Measurements from ENCODE around the gene SUN5. TPM values are rescaled to one million over a fixed set of nuclear protein-coding genes. Genes with fewer than 3 reads are reported as not detected.

The SUN5 gene
- total and polyA plus RNA-seq, 2 donors (not counting 3 experiments of a cell fraction or from before 2014, with no cell fraction given) = not detected

DNA sequence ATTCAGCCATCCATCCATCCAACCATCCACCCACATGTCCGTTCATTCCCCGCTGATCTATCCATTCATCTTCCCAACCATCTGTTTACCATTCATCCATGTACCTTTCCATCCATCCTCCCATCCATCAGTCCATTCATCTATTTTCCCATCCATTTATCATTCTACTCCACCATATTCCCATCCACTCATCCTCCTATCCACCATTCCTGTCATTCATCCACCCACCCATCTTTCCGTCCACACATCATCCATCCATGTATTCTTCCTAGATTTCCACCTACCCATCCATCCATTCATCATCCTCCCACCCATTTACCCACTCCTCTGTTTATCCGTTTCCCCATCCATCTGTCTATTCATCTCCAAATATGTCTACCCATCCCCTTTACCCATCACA is 34.0 kb upstream of the SUN5 start:
- Histone ChIP-seq H3K4me3 (replicated peaks in 1 of 3; ENCODE audit: insufficient read depth in 1 of 3, low read depth in 1 of 3, low read length in 3 of 3) (no peak overlapping the region), H3K36me3 (ENCODE audit: control insufficient read depth in 2 of 2, extremely low read depth in 1 of 2, insufficient read depth in 2 of 2, low read length in 2 of 2) (no peaks in the 10 kb centered on the region), H3K4me1 (ENCODE audit: control insufficient read depth, extremely low read depth, insufficient read depth, low read length) (no peaks in the 10 kb centered on the region), H3K79me2 (ENCODE audit: control insufficient read depth, insufficient read depth, low read length) (no peaks in the 10 kb centered on the region), H3K27me3 (ENCODE audit: control insufficient read depth in 2 of 2, insufficient read depth in 2 of 2, low read length in 2 of 2) (no peaks in the 10 kb centered on the region), H4K20me1 (replicated peaks; ENCODE audit: control insufficient read depth, extremely low read depth, insufficient read depth, low read length) (no peaks in the 10 kb centered on the region), H3K27ac (ENCODE audit: insufficient read depth, low read depth, low read length) (no peak overlapping the region), H3K9ac (replicated peaks; ENCODE audit: extremely low read depth, insufficient read depth, low read length) (no peak overlapping the region), H3K9me1 (replicated peaks; ENCODE audit: control insufficient read depth, extremely low read depth, insufficient read depth, low read length) (no peaks in the 10 kb centered on the region), H2AFZ (ENCODE audit: low read depth, low read length) (no peak overlapping the region), H3K4me2 (ENCODE audit: insufficient read depth, low read length) (no peak overlapping the region), H3K9me3 (replicated peaks; ENCODE audit: control insufficient read depth, insufficient read depth, low read length) (no peaks in the 10 kb centered on the region)
- no TSS peak for BruUV-seq (replicated peaks)
- ChIA-PET POLR2A (no interaction called here), CTCF (no interaction called here)
- dilution Hi-C loops (cut with MboI; ENCODE audit: extremely low pct_ligation_motif_present, low sequenced_read_pairs) (no loop called here), intact Hi-C loops (cut with micrococcal nuclease) (no loop called here)
- TF ChIP-seq, protein P1, sequence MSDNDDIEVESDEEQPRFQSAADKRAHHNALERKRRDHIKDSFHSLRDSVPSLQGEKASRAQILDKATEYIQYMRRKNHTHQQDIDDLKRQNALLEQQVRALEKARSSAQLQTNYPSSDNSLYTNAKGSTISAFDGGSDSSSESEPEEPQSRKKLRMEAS (IDR thresholded peaks at IDR 0.05; ENCODE audit: insufficient read depth, insufficient read length) = no peak
- no peak for TF ChIP-seq POLR2A (IDR thresholded peaks at IDR 0.05; ENCODE audit: low read depth, low read length)
- DNase-seq (ENCODE audit: low read depth, low spot score) (no peak), FAIRE-seq (no peak)

DNA sequence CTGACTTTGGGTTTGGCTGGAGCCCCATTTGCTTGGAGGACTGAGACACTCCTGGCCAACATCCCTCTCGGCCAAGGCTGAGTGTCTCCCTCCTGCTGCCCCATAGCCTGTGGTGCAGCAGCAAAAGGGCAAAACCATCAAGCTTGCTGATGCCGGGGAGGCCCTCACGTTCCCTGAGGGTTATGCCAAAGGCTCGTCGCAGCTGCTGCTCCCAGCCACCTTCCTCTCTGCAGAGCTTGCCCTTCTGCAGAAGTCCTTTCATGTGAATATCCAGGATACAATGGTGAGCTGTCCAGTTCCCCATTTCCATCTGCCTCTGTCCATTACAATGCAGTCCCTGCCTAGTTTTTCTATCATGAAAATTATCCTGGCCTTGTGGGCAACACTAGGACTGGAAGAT is 33.2 kb upstream of the SUN5 start:
- Histone ChIP-seq H3K36me3 (ENCODE audit: control insufficient read depth in 2 of 2, extremely low read depth in 1 of 2, insufficient read depth in 2 of 2, low read length in 2 of 2) (no peaks in the 10 kb centered on the region), H3K4me2 (ENCODE audit: insufficient read depth, low read length) (no peak overlapping the region), H2AFZ (ENCODE audit: low read depth, low read length) (no peak overlapping the region), H3K27ac (ENCODE audit: insufficient read depth, low read depth, low read length) (no peak overlapping the region), H3K9me3 (replicated peaks; ENCODE audit: control insufficient read depth, insufficient read depth, low read length) (no peaks in the 10 kb centered on the region), H3K9me1 (replicated peaks; ENCODE audit: control insufficient read depth, extremely low read depth, insufficient read depth, low read length) (no peaks in the 10 kb centered on the region), H4K20me1 (replicated peaks; ENCODE audit: control insufficient read depth, extremely low read depth, insufficient read depth, low read length) (no peaks in the 10 kb centered on the region), H3K79me2 (ENCODE audit: control insufficient read depth, insufficient read depth, low read length) (no peaks in the 10 kb centered on the region), H3K27me3 (ENCODE audit: control insufficient read depth in 2 of 2, insufficient read depth in 2 of 2, low read length in 2 of 2) (no peaks in the 10 kb centered on the region), H3K4me1 (ENCODE audit: control insufficient read depth, extremely low read depth, insufficient read depth, low read length) (no peaks in the 10 kb centered on the region), H3K9ac (replicated peaks; ENCODE audit: extremely low read depth, insufficient read depth, low read length) (no peak overlapping the region), H3K4me3 (replicated peaks in 1 of 3; ENCODE audit: insufficient read depth in 1 of 3, low read depth in 1 of 3, low read length in 3 of 3) (no peak overlapping the region)
- intact Hi-C loops (cut with micrococcal nuclease) = no loop called here
- DNase-seq (ENCODE audit: low read depth, low spot score) (no peak), FAIRE-seq (no peak)
- dilution Hi-C loops (cut with MboI; ENCODE audit: extremely low pct_ligation_motif_present, low sequenced_read_pairs) = no loop called here
- no peak for TF ChIP-seq FOS (IDR thresholded peaks at IDR 0.05; ENCODE audit: borderline replicate concordance, insufficient read depth, low read length)
- CTCF ChIA-PET = no interaction called here
- POLR2A ChIA-PET = no interaction called here
- BruUV-seq (replicated peaks) = no TSS peak
